Activated CD4-positive, alpha-beta T cell treated with anti-CD3 and anti-CD28 coated beads, Interleukin-2, amount 50 U/mL, for 24 hours (primary cell): ENCODE measurements around the gene ABHD5.

ENCODE experiments used
- DNase-seq, 2 donors: peaks; one replicate each; pipeline ENCODE4 v3.0.0-alpha.2; 2020; ENCODE audit warnings: low read depth in 1 of 2, low spot score in 1 of 2

ABHD5 gene

DNA sequence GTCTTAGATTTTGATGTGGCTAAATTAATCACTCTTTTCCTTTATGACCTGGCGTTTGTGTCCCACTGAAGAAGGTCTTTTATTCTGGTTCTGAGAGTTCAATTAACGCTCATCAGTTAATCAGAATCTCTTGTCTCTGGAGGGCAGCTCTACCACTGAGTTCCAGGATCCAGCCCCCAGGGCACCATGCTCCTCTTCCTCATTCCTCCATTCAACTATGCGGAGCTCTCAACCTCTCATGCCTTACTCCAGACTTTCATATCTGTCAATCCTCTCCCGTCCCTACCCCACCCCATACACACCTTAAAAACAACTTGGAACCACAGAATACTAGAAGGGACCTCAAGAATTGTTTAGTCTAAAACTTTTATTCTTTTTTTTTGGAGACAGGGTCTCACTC is 4.8 kb upstream of the ABHD5 start:
- no peak for DNase-seq

DNA sequence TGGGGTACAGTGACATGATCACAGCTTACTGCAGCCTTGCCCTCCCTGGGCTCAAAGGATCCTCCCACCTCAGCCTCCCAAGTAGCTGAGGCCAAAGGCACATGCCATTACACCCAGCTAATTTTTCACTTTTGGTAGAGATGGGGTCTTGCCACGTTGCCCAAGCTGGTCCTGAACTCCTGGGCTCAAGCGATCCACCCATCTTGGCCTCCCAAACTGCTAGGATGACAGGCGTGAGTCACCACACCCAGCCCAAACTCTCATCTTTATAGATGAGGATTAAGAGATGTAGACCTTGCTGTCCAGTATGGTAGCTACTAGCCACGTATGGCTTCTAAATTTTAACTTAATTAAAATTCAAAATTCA is 4.4 kb upstream of the ABHD5 start:
- DNase-seq, result no peak

DNA sequence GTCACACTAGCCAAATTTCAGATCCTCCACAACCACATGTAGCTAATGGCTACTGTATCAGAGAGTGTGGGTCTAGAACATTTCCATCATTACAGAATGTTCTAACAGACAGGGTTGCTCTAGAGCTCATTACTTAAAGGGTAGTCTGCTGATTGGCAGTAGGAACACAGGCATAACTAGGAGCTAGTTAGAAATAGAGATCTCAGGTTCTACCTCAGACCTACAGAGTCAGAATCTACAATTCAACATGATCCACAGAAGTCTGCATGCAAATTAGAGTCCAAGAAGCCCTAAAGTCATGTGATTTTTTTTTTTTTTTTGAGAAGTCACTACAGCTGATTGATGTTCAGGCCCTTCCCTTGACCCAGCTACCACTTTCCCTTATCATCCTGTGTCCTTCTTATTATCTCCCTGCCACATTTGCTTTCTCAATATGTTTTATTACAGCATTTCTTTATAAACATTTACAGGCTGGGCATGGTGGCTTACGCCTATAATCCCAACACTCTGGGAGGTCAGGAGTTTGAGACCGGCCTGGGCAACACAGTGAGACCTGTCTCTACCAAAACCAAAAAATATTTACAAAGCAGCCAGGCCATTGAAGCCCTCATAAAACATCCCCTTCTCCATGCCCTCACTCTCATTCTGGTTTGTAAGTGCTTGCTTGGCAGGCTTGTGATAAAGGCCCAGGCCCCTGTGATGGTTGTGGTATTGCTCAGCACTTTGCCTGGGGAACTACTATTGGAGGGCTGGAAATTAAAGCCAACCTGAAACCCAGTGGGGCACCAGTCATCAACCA is 3.8 kb upstream of the ABHD5 start:
- DNase-seq, result no peak

DNA sequence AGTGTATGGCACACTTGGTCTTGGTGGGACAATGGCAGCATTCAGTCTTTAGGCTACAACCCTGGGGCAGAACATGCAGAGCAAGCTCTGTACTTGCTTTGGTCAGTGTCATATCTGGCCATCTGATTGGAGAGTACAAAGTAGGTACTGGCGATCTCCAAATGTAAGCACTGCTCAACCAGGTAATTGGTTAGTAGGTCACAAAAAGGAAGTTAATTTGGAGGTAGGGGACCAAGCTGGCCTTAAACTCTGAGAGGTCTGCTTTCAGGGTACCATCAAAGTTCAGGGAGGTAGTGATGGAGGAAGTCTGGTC is 3.3 kb upstream of the ABHD5 start:
- DNase-seq, result no peak

DNA sequence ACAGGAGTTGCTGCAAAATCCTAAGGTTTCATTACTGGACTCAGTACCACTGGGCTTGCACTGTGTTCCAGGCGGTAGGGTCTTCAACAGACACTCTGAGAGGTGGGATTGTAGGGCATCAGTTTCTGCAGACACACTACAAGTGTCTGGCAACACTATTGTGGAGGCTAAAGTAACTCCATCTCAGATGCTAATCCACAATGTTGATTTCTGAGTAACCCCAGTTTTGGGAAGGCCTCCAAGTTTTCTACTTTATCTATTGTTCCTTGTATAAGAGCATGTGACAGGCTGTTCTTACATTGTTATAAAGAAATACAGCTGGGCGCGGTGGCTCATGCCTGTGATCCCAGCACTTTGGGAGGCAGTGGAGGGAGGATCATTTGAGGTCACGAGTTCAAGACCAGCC is 2.5 kb upstream of the ABHD5 start:
- no peak for DNase-seq

DNA sequence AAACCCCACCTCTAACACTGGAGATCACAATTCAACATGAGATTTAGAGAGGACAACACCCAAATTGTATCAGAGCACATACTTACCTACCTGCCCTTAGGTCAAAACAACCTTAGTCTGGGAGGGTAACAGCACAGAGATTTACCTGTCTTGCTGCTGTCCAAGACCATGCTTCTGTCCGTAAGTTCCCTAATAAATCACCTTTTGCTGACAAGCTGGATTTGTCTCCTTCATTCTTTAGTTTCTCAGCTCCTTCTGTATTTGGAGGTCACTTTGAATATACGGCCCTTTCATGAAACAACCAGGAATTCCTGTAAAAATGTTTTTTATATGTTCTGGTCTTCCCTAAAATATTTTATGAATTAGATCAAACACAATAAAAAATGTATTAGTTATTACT is 1.6 kb upstream of the ABHD5 start:
- DNase-seq, result no peak

DNA sequence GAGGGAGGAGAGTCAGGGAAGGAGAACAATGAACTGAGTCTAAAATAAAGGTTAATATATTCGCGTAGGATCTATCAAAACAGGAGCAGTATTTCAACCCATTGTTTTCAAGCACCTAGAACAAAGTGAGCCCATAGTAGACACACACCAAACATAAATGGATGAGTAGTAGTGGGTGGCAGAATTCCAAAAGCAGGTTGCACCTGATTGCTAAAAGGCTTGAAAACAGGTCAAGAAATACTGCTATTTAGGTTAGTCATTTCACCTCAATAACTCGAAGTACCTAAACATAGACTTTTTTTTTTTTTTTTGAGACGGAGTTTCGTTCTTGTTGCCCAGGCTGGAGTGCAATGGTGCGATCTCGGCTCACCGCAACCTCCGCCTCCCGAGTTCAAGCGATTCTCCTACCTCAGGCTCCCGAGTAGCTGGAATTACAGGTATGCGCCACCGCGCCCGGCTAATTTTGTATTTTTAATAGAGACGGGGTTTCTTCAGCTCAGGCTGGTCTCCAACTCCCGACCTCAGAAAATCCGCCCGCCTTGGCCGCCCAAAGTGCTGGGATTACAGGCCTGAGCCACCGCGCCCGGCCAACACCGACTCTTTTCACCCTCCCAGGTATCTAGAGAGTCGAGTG is 855 bp upstream of the ABHD5 start:
- DNase-seq, result no peak

DNA sequence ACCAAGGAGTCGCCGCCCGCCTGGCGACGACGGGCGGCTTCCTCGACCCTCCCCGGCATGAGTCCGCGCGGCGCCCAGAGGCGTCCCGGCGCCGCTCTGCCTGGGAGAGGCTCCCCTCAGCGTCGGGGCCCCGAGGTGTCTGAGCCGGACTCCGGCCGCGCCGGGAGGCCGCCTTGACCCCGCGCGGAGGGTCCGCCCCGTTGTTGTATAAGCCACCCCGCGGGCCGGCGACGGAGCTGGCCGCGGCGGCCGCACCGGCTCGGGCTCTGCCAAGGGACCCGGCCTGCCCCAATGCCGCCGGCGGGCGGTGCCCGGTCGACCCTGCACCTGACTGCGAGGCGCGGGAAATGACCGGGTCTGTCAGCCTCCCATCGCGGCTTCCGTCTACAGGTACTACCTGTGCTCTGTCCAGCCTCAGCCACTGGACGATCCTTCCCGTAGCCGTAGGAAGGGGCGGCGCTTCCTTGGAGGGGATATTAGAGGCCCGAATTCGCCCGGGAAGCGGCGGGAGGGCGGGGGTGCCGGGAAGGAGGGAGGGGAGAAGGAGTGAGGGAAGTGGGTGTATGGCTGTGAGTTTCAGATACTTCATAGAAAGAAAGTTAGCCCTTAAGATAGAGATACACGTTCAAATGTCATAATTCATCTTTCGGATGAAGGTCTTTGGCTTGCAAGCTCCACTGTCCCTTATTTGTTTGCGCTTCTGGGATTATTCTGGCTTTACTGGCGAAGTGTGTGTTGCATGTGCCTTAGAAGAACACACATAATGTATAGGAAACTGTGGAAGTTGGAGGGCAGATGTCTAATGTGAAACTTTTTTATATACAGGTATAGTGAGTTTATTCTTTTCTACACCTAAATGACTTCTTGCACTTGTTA is 620 bp downstream of the ABHD5 start:
- DNase-seq, result peak; percentile 8 to 12

DNA sequence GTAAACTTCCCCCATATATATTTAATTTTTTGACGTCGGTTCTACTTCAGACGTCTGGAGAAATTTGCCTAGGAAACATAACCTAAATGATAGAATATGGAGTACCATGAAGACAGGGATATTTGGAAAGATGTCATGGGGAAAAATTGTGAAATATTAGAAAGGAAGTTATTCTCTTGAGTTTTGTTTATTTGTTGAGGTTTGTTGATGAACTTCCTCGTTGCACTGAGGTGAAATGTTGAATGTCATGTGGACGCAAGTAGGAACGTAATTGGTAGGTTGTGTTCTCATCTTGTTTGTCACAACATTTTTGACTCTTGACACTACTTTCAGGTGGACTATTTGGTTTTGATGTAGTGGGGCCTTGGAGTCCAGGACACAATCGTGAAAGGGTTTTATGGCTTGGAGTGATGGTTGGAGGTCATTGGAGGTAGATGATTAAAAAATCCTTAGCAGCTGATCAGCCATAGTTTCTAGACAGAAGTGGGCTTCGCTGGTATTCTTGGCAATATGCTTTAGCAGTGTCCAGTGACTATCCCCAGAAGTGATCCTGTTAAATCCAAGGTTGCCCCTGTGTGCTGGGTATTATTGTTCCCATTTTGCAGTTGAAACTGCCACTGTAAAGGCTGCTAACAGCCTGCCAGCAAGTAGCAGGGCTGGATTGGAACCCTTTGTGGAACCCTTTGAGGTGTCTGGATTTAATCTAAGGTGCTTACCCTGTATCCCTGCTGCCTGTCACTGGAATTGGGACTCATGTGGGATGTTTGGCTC is 1.5 kb downstream of the ABHD5 start:
- DNase-seq, result no peak

DNA sequence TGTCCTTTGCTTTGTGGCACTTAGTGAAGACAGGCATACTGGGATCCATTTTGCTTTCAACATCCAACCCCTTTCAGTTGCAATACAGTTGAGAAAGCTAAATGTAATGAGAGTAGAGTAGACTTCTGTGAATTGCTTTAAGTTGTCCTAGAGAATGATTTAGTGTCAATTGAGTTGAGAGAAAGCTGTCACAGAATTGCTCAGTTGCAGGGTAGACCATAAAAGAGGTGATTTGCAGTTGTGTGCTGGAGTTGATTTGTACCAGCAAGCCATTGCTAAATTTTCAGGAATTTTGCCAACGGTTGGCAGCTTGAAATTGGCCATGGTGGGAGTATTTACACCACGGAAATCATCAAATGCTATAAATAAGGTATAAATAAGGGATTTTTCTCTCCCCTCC is 2.2 kb downstream of the ABHD5 start:
- DNase-seq, result no peak

DNA sequence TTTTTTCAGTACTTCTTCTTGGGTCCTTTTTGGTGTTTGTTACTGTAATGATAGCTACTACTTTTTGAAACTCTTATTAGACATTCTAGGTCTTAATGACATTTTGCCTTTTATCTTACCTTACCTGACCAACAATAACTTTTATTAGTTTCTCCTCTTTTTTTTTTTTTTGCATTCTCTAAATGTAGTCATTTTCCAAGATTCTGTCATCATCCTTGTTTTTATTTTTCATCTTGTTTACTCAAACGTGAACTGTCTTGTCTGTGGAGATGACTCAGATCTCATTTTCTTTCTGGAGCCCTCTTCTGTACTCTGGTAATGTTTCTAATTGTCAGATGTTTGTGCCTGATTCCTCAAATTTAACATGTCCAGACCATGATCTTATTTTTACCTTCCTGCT is 2.9 kb downstream of the ABHD5 start:
- DNase-seq, result no peak

DNA sequence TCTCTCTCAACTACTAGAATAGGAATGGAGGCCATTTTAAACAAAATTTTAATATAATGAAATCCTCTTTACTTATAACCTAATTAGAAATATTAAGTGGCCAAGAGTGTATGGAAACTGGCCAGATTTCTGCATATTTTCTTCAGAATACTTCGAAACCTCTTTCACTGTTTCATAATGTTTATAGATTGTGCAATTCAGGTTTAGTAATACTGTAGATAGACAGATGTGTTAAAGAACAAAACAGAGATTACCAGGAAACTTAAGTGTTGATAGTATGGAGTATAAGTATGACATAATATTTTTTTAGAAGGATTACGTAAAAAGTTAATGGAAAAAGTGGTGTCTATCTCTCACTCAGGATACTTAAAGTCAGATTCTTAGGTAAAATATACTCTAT is 4.7 kb downstream of the ABHD5 start:
- DNase-seq, result no peak

DNA sequence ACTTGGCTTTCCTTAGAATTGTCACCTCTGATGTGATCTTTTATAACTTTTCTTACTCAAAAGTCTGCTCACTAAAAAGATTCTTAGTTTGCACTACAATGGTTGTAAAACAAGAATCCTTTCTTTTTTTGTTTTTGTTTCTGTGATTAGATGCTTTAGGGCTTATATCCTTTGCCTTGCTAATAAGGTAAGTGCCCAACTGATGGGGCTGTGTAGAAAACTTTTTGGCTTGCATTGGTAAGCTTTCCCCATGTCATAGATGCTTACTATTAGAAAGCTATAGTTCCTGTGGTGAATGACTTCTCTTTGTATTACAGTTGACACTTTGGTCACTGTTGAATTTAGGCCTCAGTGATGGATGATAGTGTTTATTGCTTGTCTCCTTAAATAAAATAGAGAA is 5.1 kb downstream of the ABHD5 start:
- no peak for DNase-seq

DNA sequence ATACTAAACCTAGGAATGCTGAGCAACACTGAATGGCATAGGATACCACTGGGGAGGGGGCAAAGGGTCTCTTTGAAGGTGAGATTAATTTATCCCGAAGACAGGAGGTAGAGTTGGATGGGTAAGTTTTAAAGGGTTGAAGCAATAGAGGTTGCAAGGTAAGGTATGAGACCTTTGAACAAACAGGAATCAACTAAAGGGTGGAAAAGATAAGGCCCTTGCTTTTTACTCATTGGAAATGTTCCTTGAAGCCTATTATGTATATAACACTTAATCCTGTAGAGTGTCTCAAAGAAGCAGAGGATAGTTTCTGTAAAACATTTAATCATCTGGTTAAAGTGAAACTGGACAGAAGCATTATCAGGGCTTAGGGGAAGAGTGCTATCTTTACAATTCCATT is 5.7 kb downstream of the ABHD5 start:
- DNase-seq, result no peak

DNA sequence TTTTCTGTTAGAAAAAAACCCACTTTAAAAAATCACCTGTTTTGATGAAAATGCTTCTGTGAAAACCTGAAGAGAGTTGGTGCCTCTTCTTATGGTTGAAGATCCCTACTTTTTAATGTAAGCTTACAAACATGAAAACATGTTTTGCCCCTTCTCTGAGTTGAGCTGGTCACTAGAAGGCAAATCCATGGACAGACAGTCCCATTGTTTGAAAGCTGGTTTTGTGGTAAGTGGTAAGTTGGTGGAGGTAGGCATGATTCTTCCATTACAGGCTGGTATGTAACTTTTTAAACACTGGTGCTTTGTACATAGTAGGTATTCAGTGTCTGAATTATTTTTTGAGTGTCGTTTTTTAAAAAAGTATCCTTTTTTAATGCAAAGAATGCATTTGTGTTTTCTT is 6.1 kb downstream of the ABHD5 start:
- no peak for DNase-seq

DNA sequence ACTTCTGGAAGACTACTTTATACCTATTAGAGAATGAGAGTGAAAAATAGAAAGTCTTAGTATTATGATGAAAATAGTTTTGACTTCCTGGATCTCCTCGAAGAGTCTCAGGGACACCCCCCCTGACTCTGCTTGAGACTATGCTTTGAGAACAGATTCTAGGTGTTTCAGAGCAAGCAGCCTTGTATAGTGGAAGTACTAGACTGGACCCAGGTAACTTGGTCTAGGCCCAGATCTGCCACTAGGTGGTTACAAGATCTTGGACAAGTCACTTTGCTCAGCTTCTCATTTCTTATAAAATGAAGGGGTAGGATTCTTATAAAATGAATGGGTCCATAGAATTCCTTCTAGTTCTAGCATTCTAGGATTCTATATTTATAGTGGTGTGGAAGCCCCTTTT is 9.1 kb downstream of the ABHD5 start:
- DNase-seq, result no peak

DNA sequence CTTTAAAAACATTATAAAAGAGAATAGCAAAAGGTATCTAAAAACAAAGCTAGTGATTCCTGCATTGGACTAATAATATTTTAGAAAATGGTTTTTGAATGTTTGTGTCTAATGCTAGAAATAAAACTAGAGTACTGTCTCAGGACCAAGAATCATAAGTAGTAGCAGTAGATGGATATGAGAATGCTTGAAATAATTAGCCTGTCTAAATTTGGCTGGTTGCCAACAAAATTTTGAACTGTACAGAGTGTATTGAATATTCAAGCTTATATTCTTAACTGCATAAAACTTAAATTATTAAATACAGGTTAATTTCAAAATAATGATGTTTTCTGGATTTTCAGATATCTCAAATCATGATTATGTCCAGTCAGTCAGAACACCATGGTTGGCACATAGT is 14.0 kb downstream of the ABHD5 start:
- no peak for DNase-seq

DNA sequence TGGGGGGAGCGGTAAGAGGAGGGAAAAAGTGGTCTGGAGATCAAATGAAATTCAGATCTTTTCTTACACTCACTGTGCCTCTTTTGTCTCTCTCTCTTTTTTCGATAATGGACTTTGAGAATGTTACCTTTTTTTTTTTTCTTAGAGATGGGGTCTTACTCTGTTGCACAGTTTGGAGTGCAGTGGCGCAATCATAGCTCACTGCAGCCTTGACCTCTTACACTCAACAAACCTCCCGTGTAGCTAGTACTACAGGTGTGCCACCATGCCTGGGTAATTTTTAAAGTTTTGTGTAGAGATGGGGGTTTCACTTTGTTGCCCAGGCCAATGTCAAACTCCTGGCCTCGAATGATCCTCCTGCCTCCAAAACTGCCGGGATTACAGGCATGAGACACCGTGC is 15.6 kb downstream of the ABHD5 start:
- DNase-seq, result no peak

DNA sequence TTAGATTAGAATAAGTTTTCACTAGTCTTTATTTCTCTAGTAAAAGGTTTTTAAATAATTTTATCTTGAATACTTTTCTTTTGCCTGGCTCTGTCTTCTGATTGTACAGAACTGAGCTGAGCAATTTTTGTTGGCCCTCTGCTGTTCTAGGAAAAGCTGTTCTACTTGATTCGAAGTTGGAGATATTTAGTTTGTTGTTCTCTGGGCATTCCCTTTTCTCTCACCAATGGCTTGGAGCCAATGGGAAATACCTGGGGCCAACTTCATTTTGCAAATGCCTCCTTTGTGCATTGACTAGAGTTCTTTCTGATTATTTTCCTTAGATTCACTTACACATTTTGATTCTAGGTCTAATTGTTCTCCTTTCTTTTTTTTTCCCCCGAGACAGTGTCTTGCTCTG is 16.5 kb downstream of the ABHD5 start:
- DNase-seq, result no peak

DNA sequence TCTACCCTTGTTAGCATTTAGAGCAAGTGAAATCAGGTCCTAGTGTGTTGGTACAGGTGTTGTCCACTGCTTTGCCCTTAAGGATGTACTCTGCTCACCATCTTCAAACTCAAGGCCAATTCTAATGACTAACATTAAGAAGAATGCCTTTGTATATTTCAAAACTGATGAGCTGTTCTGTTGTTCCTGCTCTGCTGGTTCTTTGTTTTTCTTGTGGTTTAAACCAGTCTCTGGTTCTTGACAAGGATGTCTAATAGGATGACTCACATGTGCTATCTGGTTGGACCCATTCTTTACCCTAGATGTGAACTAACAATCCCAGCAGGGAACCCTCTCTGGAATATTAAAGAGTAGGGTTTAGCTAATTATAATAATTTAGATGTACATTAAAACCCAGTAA is 17.3 kb downstream of the ABHD5 start:
- no peak for DNase-seq

DNA sequence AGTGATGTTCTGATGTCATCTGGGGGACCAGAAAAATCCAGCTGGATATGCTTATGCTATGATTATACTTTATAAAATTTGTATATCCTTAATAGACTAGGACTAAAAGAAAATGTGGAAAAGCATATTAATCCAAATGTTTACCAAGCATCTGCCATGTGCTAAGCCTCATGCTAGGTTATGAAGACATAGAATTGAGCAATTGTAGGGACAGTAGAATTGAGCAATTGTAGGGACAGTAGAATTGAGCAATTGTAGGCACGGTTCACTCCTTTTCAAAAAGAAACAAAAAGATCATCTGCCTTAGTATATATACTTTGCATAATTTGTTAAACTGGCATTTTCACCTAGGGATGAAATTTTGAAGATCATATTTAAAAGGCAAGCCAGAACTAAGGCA is 18.3 kb downstream of the ABHD5 start:
- DNase-seq, result no peak

DNA sequence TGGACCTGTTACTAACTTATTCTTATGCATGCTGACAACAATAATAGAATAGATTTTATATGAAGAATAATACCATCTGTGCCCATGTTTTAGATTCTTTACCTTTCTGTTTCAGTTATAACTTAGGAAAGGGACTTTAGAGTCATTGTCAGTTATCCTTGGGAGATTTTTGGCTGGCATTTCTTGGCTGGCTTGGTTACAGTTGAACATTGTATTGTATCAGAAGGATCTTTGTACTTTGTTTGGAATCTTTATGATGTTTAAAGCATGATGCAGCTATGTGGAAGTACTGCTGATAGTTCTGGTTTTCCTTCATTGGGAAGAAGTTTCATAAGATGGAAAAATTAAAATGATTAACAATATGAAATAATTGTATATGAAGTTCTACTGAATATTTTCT is 19.9 kb downstream of the ABHD5 start:
- DNase-seq, result no peak
